ENCODE measurements around the gene CYP2R1.
"Not testable (repeated sequence)": the region's sequence is repeated elsewhere in the genome, so short reads cannot be mapped to it uniquely, and the experiment has no call there.

Gene CYP2R1

GRCh38 chr11:14891143-14892035 lies 642 bp downstream of the CYP2R1 start:
- peak; percentile 79 for DNase-seq

GRCh38 chr11:14886513-14886912 lies 5.5 kb downstream of the CYP2R1 start:
- DNase-seq: no peak

DNA sequence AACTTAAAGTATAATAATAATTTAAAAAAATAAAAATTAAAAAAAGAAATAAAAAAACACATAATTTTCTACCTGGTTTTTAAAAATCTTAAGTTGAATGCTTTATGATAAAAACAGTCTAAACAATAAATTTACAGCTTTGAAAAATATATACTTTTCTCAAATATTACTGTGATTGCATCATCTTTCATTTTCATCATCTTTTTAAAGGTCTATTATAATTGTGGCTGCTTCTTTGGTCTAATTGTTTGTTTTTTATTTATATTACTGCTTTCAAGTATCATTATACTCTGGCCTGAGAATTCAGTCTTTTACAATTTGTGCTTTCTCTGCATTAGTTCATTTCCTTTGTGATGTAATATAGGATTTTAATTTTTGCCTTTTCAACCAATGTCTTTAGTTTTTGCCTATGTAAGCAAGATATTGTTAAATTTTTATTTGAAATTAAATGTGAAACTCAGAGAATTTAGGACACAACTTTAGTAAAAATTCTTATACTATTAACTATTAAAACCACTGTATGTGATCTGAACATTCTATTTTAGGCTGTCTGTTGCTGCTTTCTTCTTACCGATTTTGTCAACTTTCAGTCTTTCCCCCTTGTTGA lies 7.3 kb downstream of the CYP2R1 start:
- no peak for DNase-seq

- not testable (repeated sequence) for DNase-seq
Measured at GRCh38 chr11:14883683-14884082, 8.3 kb downstream of the CYP2R1 start.

DNA sequence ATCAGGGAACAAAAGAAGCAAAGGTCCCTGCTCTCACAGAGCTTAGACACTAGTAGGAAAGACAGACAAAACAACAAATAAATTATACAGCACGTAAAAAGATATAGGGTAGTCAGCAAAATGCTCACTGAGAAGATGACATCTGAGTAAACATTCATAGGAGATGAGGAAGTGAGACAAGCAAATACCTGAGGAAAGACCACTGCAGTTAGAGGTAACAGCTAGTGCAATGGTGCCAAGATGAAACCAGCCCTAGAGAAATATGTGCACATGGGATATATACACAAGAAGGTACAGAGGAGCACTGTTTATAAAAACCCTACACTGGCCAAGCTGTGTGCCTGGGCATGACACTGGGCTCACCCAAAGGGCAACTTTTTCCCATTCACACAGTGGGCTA lies 9.8 kb downstream of the CYP2R1 start:
- no peak for DNase-seq

DNA sequence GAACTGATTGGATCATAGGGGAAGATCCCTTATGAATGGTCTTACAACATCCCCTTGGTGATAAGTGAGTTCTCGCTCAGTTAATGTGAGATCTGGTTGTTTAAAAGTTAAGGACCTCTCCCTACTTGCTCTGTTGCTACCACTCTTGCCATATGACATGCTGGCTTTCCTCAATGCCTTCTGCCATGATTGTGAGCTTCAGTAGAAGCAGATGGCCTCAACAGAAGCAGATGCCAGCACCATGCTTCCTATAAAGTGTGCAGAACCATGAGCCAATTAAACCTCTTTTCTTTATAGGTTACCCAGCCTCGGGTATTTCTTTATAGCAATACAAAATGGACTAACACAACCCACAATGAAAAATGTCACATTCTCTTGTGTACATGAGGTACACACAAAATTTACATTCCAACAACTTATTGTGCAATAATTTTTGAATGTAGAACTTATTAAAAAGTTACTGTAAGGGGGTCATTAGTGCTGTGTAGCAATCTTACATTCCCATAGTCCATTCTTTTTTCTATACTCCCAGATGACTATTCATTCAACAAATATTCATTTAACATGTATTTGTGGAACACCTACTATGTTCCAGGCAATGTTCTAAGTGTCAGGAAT lies 10.3 kb downstream of the CYP2R1 start:
- DNase-seq: no peak

- no peak for DNase-seq
Measured at GRCh38 chr11:14875163-14875562, 16.9 kb downstream of the CYP2R1 start.

DNA sequence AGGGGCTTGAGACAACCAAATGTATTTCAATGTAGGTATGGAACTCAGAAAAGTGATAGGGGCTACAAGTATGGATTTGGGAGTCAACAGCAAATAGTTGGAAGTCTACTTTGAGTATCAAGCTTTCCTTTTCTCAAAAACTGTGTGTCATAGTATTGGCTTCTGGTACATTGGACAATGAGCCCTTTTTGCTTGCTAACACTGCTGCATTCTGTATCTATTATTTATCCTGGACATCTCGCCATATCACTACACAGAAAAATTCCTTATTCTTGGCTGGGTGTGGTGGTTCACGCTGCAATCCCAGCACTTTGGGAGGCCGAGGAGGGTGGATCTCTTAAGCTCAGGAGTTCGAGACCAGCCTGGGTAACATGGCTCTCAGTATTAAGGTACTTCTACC lies 18.4 kb downstream of the CYP2R1 start:
- DNase-seq: no peak

GRCh38 chr11:14872032-14872431 lies 20.0 kb downstream of the CYP2R1 start:
- no peak for DNase-seq

GRCh38 chr11:14863775-14864174 lies 28.3 kb downstream of the CYP2R1 start:
- not testable (repeated sequence) for DNase-seq

DNA sequence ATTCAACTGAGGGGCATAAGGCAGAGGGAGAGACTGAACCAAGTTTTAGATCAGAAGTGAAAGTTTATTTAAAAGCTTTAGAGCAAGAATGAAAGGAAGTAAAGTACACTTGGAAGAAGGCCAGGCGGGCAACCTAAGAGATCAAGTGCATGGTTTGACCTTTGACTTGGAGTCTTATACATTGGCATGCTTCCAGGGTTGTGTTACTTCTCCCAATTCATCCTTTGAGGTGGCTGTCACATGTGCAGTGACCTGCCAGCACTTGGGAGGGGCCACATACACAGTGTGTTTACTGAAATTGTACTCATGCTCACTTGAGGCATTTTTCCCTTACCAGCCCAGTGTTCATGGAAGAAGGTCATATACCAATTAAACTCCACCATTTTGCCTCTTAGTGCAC lies 30.4 kb downstream of the CYP2R1 start:
- DNase-seq: no peak

GRCh38 chr11:14860511-14860910 lies 31.5 kb downstream of the CYP2R1 start:
- DNase-seq: no peak

DNA sequence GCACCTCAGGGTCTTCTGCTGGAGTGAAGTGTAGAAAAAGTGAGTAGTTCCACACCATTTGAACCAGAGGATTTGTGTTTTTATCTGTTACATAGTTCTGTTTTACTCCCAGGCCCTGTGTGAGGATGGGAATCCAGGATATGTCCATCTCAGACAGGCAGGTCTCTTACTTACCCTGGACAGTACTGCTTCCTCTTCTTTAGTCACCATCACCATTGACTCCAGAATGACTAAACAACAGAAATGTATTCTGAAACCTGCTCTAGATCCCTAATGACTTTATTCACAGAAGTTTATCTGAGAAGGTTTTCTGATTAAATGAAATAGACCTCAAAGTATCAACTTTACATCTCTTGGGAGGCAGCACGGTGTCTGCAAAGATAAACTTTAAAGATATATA lies 33.6 kb downstream of the CYP2R1 start:
- DNase-seq: no peak

DNA sequence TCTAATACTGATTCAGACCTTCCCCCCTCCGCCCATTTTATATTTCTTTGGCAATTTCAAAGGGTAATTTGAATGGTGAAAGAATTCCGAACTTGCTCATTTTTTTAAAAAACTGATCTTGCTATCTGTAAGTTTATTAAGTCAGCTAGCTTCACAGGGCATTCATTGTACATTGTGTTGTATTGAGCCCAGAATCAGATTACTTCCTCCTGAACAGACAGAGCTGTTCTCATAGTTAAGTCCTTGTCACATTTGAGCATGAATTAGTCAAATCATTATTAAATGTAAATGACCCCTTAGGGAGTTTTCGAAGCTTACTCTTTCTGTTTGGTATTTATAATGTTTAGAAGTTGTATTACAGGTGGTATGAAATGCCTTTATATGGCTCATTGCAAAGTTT lies 34.4 kb downstream of the CYP2R1 start:
- no peak for DNase-seq

DNA sequence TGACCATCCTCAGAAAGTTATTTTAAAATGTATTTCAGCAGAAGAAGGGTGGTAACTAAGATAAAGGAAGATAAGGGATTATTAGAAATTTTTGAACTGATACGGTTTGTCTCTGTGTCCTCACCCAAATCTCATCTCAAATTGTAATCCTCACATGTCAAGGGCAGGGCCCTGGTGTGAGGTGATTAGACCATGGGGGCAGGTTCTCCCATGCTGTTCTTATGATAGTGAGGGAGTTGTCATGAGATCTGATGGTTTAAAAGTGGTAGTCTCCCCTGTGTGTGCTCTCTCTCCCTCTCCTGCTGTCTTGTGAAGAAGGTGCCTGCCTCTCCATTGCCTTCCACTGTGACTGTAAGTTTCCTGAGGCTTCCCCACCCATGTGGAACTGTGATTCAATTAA lies 36.1 kb downstream of the CYP2R1 start:
- no peak for DNase-seq

GRCh38 chr11:14854057-14854456 lies 38.0 kb downstream of the CYP2R1 start:
- no peak for DNase-seq

- DNase-seq: no peak
Measured at GRCh38 chr11:14852571-14853177, 39.4 kb downstream of the CYP2R1 start.

- DNase-seq: no peak
Measured at GRCh38 chr11:14842002-14842401, 50.0 kb downstream of the CYP2R1 start.

- DNase-seq: no peak
Measured at GRCh38 chr11:14835496-14836492, 56.2 kb downstream of the CYP2R1 start.

Measured in NCI-H2107 (cell line).